AG04450 (cell line): ENCODE data around the gene LTF. TPM values are rescaled to one million over a fixed set of nuclear protein-coding genes. Genes with fewer than 3 reads are reported as not detected.

Experiments used
- CTCF ChIA-PET: fragments of 300-600, 350-600 bp; formaldehyde crosslinking; extraction: SDS; loops from one replicate; lab custom pipeline; 2022; ENCODE audit warnings: antibody characterized with exemption, inconsistent platforms; lab: Charles Lee
- POLR2A ChIA-PET: fragments of 350-600 bp; formaldehyde crosslinking; extraction: SDS; loops from one replicate; lab custom pipeline; 2021; ENCODE audit warnings: antibody characterized with exemption, inconsistent platforms; lab: Yijun Ruan, JAX
- DNase-seq: peaks from one replicate; pipeline ENCODE4 v3.0.0-alpha.2; 2011; ENCODE audit warnings: low read depth, low spot score
- H3K27ac ChIP-seq: one replicate; pipeline ENCODE4 v1.5.1; 2012; ENCODE audit warnings: low read depth, low read length, control low read depth
- H3K27me3 ChIP-seq: one replicate; pipeline ENCODE4 v1.6.0; 2012; ENCODE audit warnings: low read length; ENCODE audit not compliant: control insufficient read depth, insufficient read depth
- H3K4me3 ChIP-seq: 2 replicates; pipeline ENCODE4 v1.5.1; 2011; ENCODE audit warnings: mild to moderate bottlenecking, low read depth, low read length, control low read depth
- H3K9me3 ChIP-seq: 2 replicates; pipeline ENCODE4 v1.5.1; 2012; ENCODE audit warnings: low read length; ENCODE audit not compliant: control insufficient read depth, insufficient read depth
- polyA plus RNA-seq: library from polyadenylated mRNA; depleted of rRNA; stranded (reverse); fragments of >200 nt; gene quantifications from 2 replicates; pipeline ENCODE4 v1.2.3, GENCODE V29; 2011
- TF ChIP-seq, protein P1 (sequence below): IDR thresholded peaks from 2 replicates; pipeline ENCODE4 v1.5.1; 2011; ENCODE audit warnings: low read depth, low read length, control low read depth, inconsistent platforms

LTF gene
- polyA plus RNA-seq, 1 experiment, result not detected

GRCh38 chr3:46412786-46413298, 51.9 kb downstream of the LTF start:
- no peak for DNase-seq
- Histone ChIP-seq H3K27ac (no peak overlapping the region), H3K27me3 (peaks cover 8% of the 10 kb centered on the region), H3K4me3 (no peak overlapping the region), H3K9me3 (no peaks in the 10 kb centered on the region)
- TF ChIP-seq, protein P1, sequence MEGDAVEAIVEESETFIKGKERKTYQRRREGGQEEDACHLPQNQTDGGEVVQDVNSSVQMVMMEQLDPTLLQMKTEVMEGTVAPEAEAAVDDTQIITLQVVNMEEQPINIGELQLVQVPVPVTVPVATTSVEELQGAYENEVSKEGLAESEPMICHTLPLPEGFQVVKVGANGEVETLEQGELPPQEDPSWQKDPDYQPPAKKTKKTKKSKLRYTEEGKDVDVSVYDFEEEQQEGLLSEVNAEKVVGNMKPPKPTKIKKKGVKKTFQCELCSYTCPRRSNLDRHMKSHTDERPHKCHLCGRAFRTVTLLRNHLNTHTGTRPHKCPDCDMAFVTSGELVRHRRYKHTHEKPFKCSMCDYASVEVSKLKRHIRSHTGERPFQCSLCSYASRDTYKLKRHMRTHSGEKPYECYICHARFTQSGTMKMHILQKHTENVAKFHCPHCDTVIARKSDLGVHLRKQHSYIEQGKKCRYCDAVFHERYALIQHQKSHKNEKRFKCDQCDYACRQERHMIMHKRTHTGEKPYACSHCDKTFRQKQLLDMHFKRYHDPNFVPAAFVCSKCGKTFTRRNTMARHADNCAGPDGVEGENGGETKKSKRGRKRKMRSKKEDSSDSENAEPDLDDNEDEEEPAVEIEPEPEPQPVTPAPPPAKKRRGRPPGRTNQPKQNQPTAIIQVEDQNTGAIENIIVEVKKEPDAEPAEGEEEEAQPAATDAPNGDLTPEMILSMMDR, result no peak
- ChIA-PET CTCF (no interaction called here), POLR2A (no interaction called here)

DNA sequence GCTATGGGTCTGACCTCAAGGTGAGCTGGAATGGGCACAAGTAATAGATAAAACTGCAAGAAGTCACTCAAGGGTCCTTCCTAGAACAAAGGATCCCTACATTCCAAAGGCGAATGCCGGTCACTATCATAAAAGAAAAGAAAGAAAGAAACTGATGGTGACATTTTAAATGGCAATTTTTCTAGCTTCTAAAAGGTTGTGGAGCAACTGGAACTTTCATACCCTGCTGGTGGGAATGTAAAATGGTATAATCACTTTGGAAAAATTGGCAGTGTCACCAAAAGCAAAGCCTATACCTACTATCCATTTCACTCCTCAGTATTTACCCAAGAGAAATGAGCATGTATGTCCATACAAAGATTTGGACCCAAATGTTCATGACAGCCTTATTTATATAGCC, 53.4 kb downstream of the LTF start:
- ChIA-PET POLR2A (no interaction called here), CTCF (interaction anchor here (0.6 to 1.4 kb wide), 2 partner anchors 33 to 599 kb away, joined by 3 read pairs; no protein-coding TSS in a partner anchor)

DNA sequence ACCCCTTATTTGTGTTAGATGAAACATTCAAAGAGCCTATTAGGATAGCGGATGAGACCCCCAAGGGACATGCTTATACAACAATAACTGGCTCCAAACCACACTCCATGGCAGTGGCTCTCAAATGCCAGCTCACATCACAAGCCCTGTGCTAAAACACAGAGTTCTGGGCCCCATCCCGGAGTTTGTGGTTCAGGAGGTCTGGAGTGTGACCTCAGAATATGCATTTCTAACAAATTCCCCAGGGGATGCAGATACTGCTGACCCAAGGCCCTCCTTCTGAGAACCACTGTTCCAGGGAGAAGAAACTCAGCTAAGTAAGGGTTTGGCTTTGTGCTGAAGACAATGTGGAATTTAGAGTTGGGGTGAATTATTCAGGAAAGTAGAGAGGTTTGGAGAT, 54.0 kb downstream of the LTF start:
- CTCF ChIA-PET, result interaction anchor here (1.4 kb wide), 1 partner anchor 32 kb away, joined by 3 read pairs; no protein-coding TSS in a partner anchor

More for the DNA sequence above, 53.4 kb downstream of the LTF start:
- Histone ChIP-seq H3K27me3 (peaks cover 3% of the 10 kb centered on the region), H3K27ac (no peak overlapping the region), H3K4me3 (no peak overlapping the region), H3K9me3 (no peaks in the 10 kb centered on the region)
- TF ChIP-seq, protein P1, result no peak
- no peak for DNase-seq

DNA sequence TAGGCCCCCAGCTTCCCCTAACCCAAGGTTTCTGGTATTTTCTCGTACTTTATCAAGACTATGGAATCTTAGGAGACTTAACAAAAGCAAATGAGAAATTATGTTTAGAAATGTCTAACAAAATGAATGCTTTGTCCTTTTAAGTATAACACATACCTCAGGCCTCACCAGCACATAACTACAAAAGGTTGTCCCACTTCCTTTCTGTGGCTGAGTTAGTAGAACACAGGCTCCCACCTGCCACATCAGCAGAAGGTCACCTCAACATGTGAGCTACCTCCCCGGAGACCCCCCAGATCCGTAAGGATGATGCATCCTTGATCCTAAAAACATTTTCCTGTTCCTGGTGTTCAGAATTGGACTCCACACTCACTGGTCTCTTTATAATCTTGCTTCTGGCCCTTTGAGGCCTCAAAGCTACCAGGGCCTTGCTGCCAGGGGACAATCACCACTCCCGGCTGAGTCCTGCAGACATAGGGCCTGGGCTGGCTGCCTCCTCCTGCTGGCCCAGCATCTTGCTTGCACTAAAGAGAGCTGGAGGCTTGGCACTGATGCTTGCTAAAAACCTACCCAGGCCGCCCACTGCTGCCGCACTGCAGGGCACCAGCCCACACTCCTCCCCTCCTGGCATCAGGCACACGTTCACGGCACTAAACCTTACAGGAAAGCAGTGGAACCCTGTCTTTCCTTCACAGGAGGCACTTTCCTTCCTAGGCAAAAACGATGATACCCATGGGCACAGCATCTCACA, 54.8 kb downstream of the LTF start:
- ChIA-PET CTCF (interaction anchor here (1.4 kb wide), 1 partner anchor 31 kb away, joined by 3 read pairs; no protein-coding TSS in a partner anchor), POLR2A (no interaction called here)
- no peak for DNase-seq

More for the DNA sequence above, 54.0 kb downstream of the LTF start:
- TF ChIP-seq, protein P1, result no peak
- DNase-seq, result no peak
- POLR2A ChIA-PET, result no interaction called here
- H3K4me3 ChIP-seq, result no peak overlapping the region
- peaks cover 3% of the 10 kb centered on the region for H3K27me3 ChIP-seq
- no peak overlapping the region for H3K27ac ChIP-seq
- no peaks in the 10 kb centered on the region for H3K9me3 ChIP-seq

DNA sequence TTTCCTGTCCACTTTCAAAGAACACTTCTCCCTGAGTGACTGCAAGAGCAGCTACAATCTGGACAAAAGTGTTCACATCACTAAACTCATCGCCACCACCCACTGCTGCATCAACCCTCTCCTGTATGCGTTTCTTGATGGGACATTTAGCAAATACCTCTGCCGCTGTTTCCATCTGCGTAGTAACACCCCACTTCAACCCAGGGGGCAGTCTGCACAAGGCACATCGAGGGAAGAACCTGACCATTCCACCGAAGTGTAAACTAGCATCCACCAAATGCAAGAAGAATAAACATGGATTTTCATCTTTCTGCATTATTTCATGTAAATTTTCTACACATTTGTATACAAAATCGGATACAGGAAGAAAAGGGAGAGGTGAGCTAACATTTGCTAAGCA, 55.9 kb downstream of the LTF start:
- TF ChIP-seq, protein P1, result no peak
- H3K27ac ChIP-seq, result no peak overlapping the region
- no peaks in the 10 kb centered on the region for H3K9me3 ChIP-seq
- H3K4me3 ChIP-seq, result no peak overlapping the region
- CTCF ChIA-PET, result no interaction called here
- POLR2A ChIA-PET, result no interaction called here
- H3K27me3 ChIP-seq, result no peaks in the 10 kb centered on the region
- DNase-seq, result no peak

More for the DNA sequence above, 54.8 kb downstream of the LTF start:
- no peaks in the 10 kb centered on the region for H3K9me3 ChIP-seq
- no peak overlapping the region for H3K4me3 ChIP-seq
- TF ChIP-seq, protein P1, result no peak
- peaks cover 3% of the 10 kb centered on the region for H3K27me3 ChIP-seq
- no peak overlapping the region for H3K27ac ChIP-seq
